ENCODE data around the gene CMSS1. TPM values are rescaled to one million over a fixed set of nuclear protein-coding genes. Genes with fewer than 3 reads are reported as not detected.

Gene CMSS1
- total RNA-seq, 1 experiment from 2014 or later: 98.6 TPM

GRCh38 chr3:100102757-100103156 lies 285.1 kb downstream of the CMSS1 start:
- Histone ChIP-seq H3K9me3 (ENCODE audit: low read depth, low read length, poor library complexity, severe bottlenecking) (no peaks in the 10 kb centered on the region), H3K36me3 (ENCODE audit: insufficient read depth, low read length, poor library complexity, severe bottlenecking) (no peaks in the 10 kb centered on the region), H3K4me1 (ENCODE audit: insufficient read depth, low read length, poor library complexity, severe bottlenecking) (peaks cover 40% of the 10 kb centered on the region), H3K27me3 (replicated peaks; ENCODE audit: insufficient read depth, low read depth, low read length, poor library complexity) (no peaks in the 10 kb centered on the region), H3K27ac (ENCODE audit: low read depth, low read length, poor library complexity, severe bottlenecking) (no peak overlapping the region), H3K4me3 (ENCODE audit: low read depth, low read length, poor library complexity, severe bottlenecking) (no peak overlapping the region)
- intact Hi-C loops (cut with micrococcal nuclease; ENCODE audit: unreplicated experiment): no loop called here
- TF ChIP-seq CTCF (conservative IDR thresholded peaks at IDR 0.05; ENCODE audit: low read depth, low read length): no peak
- TF ChIP-seq EZH2 (IDR thresholded peaks at IDR 0.05; ENCODE audit: borderline replicate concordance, low read depth, low read length, poor library complexity, severe bottlenecking): no peak
- POLR2A ChIA-PET (ENCODE audit: low non-redundant PET): no interaction called here
- no TSS peak for BruUV-seq (replicated peaks)
- no peak for DNase-seq (ENCODE audit: low spot score)
- CTCF ChIA-PET: no interaction called here

GRCh38 chr3:100103558-100104441 lies 286.1 kb downstream of the CMSS1 start:
- Histone ChIP-seq H3K36me3 (ENCODE audit: insufficient read depth, low read length, poor library complexity, severe bottlenecking) (no peaks in the 10 kb centered on the region), H3K27me3 (replicated peaks; ENCODE audit: insufficient read depth, low read depth, low read length, poor library complexity) (no peaks in the 10 kb centered on the region), H3K27ac (ENCODE audit: low read depth, low read length, poor library complexity, severe bottlenecking) (no peak overlapping the region), H3K9me3 (ENCODE audit: low read depth, low read length, poor library complexity, severe bottlenecking) (no peaks in the 10 kb centered on the region), H3K4me3 (ENCODE audit: low read depth, low read length, poor library complexity, severe bottlenecking) (no peak overlapping the region), H3K4me1 (ENCODE audit: insufficient read depth, low read length, poor library complexity, severe bottlenecking) (peaks cover 36% of the 10 kb centered on the region)
- TF ChIP-seq CTCF (conservative IDR thresholded peaks at IDR 0.05; ENCODE audit: low read depth, low read length) (no peak), EZH2 (IDR thresholded peaks at IDR 0.05; ENCODE audit: borderline replicate concordance, low read depth, low read length, poor library complexity, severe bottlenecking) (no peak)
- no TSS peak for BruUV-seq (replicated peaks)
- intact Hi-C loops (cut with micrococcal nuclease; ENCODE audit: unreplicated experiment): no loop called here
- POLR2A ChIA-PET (ENCODE audit: low non-redundant PET): no interaction called here
- CTCF ChIA-PET: no interaction called here
- DNase-seq (ENCODE audit: low spot score): no peak

GRCh38 chr3:100104442-100104798 lies 286.8 kb downstream of the CMSS1 start:
- ChIA-PET POLR2A (ENCODE audit: low non-redundant PET) (no interaction called here), CTCF (no interaction called here)
- no peaks in the 10 kb centered on the region for H3K27me3 ChIP-seq (replicated peaks; ENCODE audit: insufficient read depth, low read depth, low read length, poor library complexity)
- no peak for DNase-seq (ENCODE audit: low spot score)
- intact Hi-C loops (cut with micrococcal nuclease; ENCODE audit: unreplicated experiment): no loop called here
- no peaks in the 10 kb centered on the region for H3K36me3 ChIP-seq (ENCODE audit: insufficient read depth, low read length, poor library complexity, severe bottlenecking)
- no peak overlapping the region for H3K27ac ChIP-seq (ENCODE audit: low read depth, low read length, poor library complexity, severe bottlenecking)
- H3K4me3 ChIP-seq (ENCODE audit: low read depth, low read length, poor library complexity, severe bottlenecking): no peak overlapping the region
- peaks cover 31% of the 10 kb centered on the region for H3K4me1 ChIP-seq (ENCODE audit: insufficient read depth, low read length, poor library complexity, severe bottlenecking)
- TF ChIP-seq CTCF (conservative IDR thresholded peaks at IDR 0.05; ENCODE audit: low read depth, low read length): no peak
- no peak for TF ChIP-seq EZH2 (IDR thresholded peaks at IDR 0.05; ENCODE audit: borderline replicate concordance, low read depth, low read length, poor library complexity, severe bottlenecking)
- BruUV-seq (replicated peaks): no TSS peak
- H3K9me3 ChIP-seq (ENCODE audit: low read depth, low read length, poor library complexity, severe bottlenecking): no peaks in the 10 kb centered on the region

Data from A673 (cell line).